K562 (cell line): ENCODE measurements around the gene NPM3. TPM values are rescaled to one million over a fixed set of nuclear protein-coding genes. Genes with fewer than 3 reads are reported as not detected.

Source experiments
- ATAC-seq: fragments of 200-7000 bp; cut with Tn5 transposase; 3 replicates; pipeline ENCODE4 v1.9.1; 2020; ENCODE audit warnings: moderate library complexity
- BruUV-seq: library from RNA; stranded (reverse); fragments of 400-500 nt; replicated peaks from 2 replicates; lab custom pipeline; 2021; lab: Mats Ljungman, UMichigan
- CTCF ChIA-PET: fragments of 300-600 bp; formaldehyde crosslinking; extraction: SDS; loops from one replicate; lab custom pipeline; 2021; ENCODE audit warnings: low intra/inter-chr PET ratio; lab: Yijun Ruan, JAX
- POLR2A ChIA-PET: fragments of 300-600, 350-650 bp; sonication (Branson Sonifier 250); formaldehyde crosslinking; extraction: SDS; loops from one replicate; lab custom pipeline; 2021; ENCODE audit warnings: antibody characterized with exemption, inconsistent platforms; lab: Yijun Ruan, JAX
- DNase-seq, 4 experiments: peaks; one replicate each; pipeline versions ENCODE4 v3.0.0 to v3.0.0-alpha.2; 2011 to 2018; ENCODE audit warnings: low spot score in 3 of 4, mixed read lengths in 3 of 4; ENCODE audit errors: extremely low read depth in 1 of 4
- FAIRE-seq: peaks from 2 replicates; lab custom pipeline; 2011; peaks lifted over from hg19 to GRCh38; lab: Jason Lieb, UNC
- H2AFZ ChIP-seq: 2 replicates; pipeline ENCODE4 v1.6.0; 2011; ENCODE audit warnings: low read depth, low read length, control low read depth, inconsistent platforms
- H3K27ac ChIP-seq: fragments of 200-600 bp; 3 replicates; pipeline ENCODE4 v1.8.0; 2011; ENCODE audit warnings: low read depth, mild to moderate bottlenecking, control low read depth, inconsistent platforms, low read length, moderate library complexity, mixed read lengths; ENCODE audit errors: extremely low read depth
- H3K27me3 ChIP-seq, 2 experiments: fragments of 300-600 bp in 1 of 2; 2 replicates in 1 of 2; 3 replicates in 1 of 2; pipeline versions ENCODE4 v1.6.0 to v1.8.0; 2011; ENCODE audit warnings: inconsistent platforms in 2 of 2, low read length in 2 of 2, mild to moderate bottlenecking in 1 of 2, mixed read lengths in 1 of 2, moderate library complexity in 1 of 2; ENCODE audit not compliant: control insufficient read depth in 2 of 2, insufficient read depth in 2 of 2
- H3K36me3 ChIP-seq: fragments of 300-600 bp; 3 replicates; pipeline ENCODE4 v1.8.0; 2011; ENCODE audit warnings: mild to moderate bottlenecking, low read length, inconsistent platforms; ENCODE audit not compliant: control insufficient read depth, insufficient read depth
- H3K4me1 ChIP-seq, 2 experiments: fragments of 200-600 bp in 1 of 2; replicated peaks in 1 of 2; 2 replicates in 1 of 2; 3 replicates in 1 of 2; pipeline versions ENCODE4 v1.5.1 to v1.8.0; 2011; ENCODE audit warnings: inconsistent platforms in 2 of 2, low read length in 2 of 2, mild to moderate bottlenecking in 1 of 2, mixed read lengths in 1 of 2, moderate library complexity in 1 of 2; ENCODE audit not compliant: control insufficient read depth in 2 of 2, insufficient read depth in 2 of 2
- H3K4me2 ChIP-seq: 2 replicates; pipeline ENCODE4 v1.6.1; 2011; ENCODE audit warnings: low read length, control low read depth, inconsistent platforms, mixed read lengths; ENCODE audit not compliant: insufficient read depth
- H3K4me3 ChIP-seq: fragments of 200-600 bp; sonication (generic), shearing (Covaris generic); 2 replicates; pipeline ENCODE4 v1.5.1; 2016; ENCODE audit warnings: control low read depth, inconsistent platforms
- H3K79me2 ChIP-seq: fragments of 200-600 bp; 3 replicates; pipeline ENCODE4 v1.8.0; 2011; ENCODE audit warnings: low read length, inconsistent platforms; ENCODE audit not compliant: control insufficient read depth, insufficient read depth
- H3K9ac ChIP-seq, 2 experiments: 2 replicates each; pipeline versions ENCODE4 v1.6.0 to v1.6.1; 2011; ENCODE audit warnings: low read depth in 2 of 2, low read length in 2 of 2, control low read depth in 1 of 2, inconsistent platforms in 1 of 2, mild to moderate bottlenecking in 1 of 2, mixed read lengths in 1 of 2; ENCODE audit not compliant: insufficient read depth in 1 of 2
- H3K9me1 ChIP-seq: one replicate; pipeline ENCODE4 v1.6.0; 2011; ENCODE audit warnings: inconsistent platforms, mild to moderate bottlenecking, low read length, moderate library complexity; ENCODE audit not compliant: control insufficient read depth, insufficient read depth
- H3K9me3 ChIP-seq: replicated peaks from 2 replicates; pipeline ENCODE4 v1.5.1; 2011; ENCODE audit warnings: low read depth, low read length, inconsistent platforms; ENCODE audit not compliant: control insufficient read depth, insufficient read depth
- H4K20me1 ChIP-seq: replicated peaks from 2 replicates; pipeline ENCODE4 v1.6.1; 2011; ENCODE audit warnings: low read length, inconsistent platforms, mixed read lengths; ENCODE audit not compliant: control insufficient read depth, insufficient read depth
- BMI1 ChIP-seq: fragments of 150-350 bp; IDR thresholded peaks from 2 replicates; pipeline ENCODE4 v1.6.1; 2014; ENCODE audit warnings: low read length
- ELF1 ChIP-seq: fragments of 200-800 bp; sonication (Bioruptor generic); IDR thresholded peaks from 2 replicates; pipeline ENCODE4 v1.6.1; 2016; ENCODE audit warnings: missing genetic modification characterization, missing compliant biosample characterization
- ILF3 ChIP-seq: fragments of 450-650 bp; IDR thresholded peaks from 2 replicates; pipeline ENCODE4 v1.6.1; 2018; ENCODE audit warnings: antibody characterized with exemption, mild to moderate bottlenecking, moderate library complexity, borderline replicate concordance
- SP1 ChIP-seq: sonication (generic); formaldehyde crosslinking; IDR thresholded peaks from 2 replicates; pipeline ENCODE4 v1.8.1; 2022; ENCODE audit warnings: mild to moderate bottlenecking, missing genetic modification reagents
- ZNF41 ChIP-seq: fragments of 250-450 bp; sonication (Bioruptor Pico); conservative IDR thresholded peaks from 2 replicates; pipeline ENCODE4 v1.4.0; 2020; ENCODE audit warnings: mild to moderate bottlenecking
- WGBS: fragments of 100-300 bp; shearing (Covaris generic); methylation state at CpG from one replicate; pipeline ENCODE4 v1.1.6; 2016; ENCODE audit warnings: low coverage, mixed read lengths; ENCODE audit not compliant: insufficient coverage; ENCODE audit errors: missing lambda C conversion rate; 5-methylcytosine and 5-hydroxymethylcytosine counted together
- in situ Hi-C: fragments of 300-500 bp; cut with MboI; formaldehyde crosslinking; loops from 4 replicates; pipeline ENCODE4 v1.15.0; 2018; ENCODE audit warnings: inconsistent platforms, mixed read lengths
- intact Hi-C: fragments of 100-400 bp; cut with micrococcal nuclease; formaldehyde crosslinking; loops from 2 replicates; pipeline ENCODE4 v1.14.2; 2022
- polyA plus RNA-seq, 8 experiments: library from polyadenylated mRNA; depleted of rRNA in 4 of 8; stranded (reverse) in 5 of 8; unstranded in 3 of 8; fragments of >200 nt; fragmentation: Nextera tagmentation in 2 of 8; fragmentation: Illumina TruSeq in 1 of 8; extraction: Ambion mirVana in 2 of 8; extraction: Trizol in 1 of 8; gene quantifications; 2 replicates each; pipeline versions ENCODE4 v1.2.1 to v1.2.3, GENCODE V29; 2011 to 2014; ENCODE audit warnings: inconsistent platforms in 1 of 8, missing spikeins in 1 of 8
- total RNA-seq, 7 experiments: library from RNA; depleted of rRNA in 6 of 7; stranded (reverse); fragments of >200 nt in 6 of 7; fragmentation: Illumina TruSeq in 2 of 7; extraction: Trizol in 2 of 7; gene quantifications; 2 replicates each; pipeline versions ENCODE4 v1.2.1 to v1.2.3, GENCODE V29; 2011 to 2021; ENCODE audit warnings: low replicate concordance in 1 of 7

The NPM3 gene
- total and polyA plus RNA-seq, 9 of the 15 experiments (the other 6 are each of a cell fraction or from before 2014, with no cell fraction given), result 15.2 to 239 (median 114) TPM

DNA sequence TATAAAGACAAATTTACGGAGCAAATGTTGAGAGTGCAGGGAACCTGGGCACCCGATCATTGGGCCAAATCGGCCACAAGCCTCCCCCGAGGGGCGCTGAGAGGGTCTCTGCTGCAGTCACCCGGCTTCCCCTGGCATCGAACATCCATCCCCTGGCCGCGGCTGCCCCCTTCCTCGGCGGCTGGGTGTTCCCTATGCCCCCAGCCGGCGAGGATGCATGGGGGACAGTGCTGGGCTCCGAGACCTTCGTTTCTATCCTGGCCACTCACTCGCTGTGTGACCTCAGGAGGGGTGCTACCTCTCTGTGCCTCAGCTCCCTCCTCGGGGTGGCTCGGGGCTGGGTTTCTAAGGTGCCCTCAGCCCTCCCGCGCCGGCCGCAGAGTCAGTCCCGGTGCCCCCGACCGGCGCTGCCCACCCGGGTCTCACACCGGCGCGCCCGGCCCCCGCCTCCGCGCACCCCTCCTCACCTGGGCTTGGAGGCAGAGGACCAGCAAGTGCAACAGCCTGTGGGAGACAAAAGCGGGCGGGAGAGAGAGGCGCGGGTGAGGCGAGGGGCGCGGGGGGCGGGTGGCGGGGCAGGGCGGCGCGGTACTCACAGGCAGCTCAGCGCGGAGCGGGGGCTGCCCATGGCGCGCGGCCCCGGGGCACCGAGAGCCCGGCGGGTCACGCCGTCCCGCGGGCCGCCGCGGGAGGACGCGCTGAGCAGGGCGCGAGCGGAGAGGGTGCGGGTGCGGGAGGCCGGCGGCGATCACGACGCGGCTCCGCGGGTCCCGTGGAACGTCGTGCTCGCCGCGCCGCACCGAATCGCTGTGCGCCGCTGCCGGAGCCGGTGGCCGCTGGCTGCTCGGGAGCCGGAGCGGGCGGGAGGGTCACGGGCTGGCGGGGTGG is 7.7 kb downstream of the NPM3 start, which contains the start of gene FGF8:
Gene FGF8 (minus strand): TSS at position 842 of the 888 bp plus-strand sequence. CDS start 214 bp downstream, at position 628.
- Histone ChIP-seq H3K9me1 (no peaks in the 10 kb centered on the region), H3K9me3 (no peaks in the 10 kb centered on the region), H3K4me1 (peaks cover 6 to 40% of the 10 kb centered on the region in 2 experiments), H4K20me1 (peaks cover 5% of the 10 kb centered on the region), H3K4me3 (no peak within 1 kb of the TSS), H2AFZ (no peak within 1 kb of the TSS), H3K27ac (no peak within 1 kb of the TSS), H3K9ac (no peak within 1 kb of the TSS), H3K4me2 (no peak within 1 kb of the TSS), H3K36me3 (peaks cover 8% of the 10 kb centered on the region; the same call in 2 of the 3 replicates), H3K79me2 (no peaks in the 10 kb centered on the region), H3K27me3 (peaks cover 4 to 5% of the 10 kb centered on the region in 2 experiments; a peak in 1 of 5 replicates)
- POLR2A ChIA-PET, result no interaction called here
- intact Hi-C loops, result no loop called here
- in situ Hi-C loops, result no loop called here
- no peak for TF ChIP-seq BMI1
- TF ChIP-seq SP1 (CRISPR knock-in tag), result no peak
- CTCF ChIA-PET, result no interaction called here
- 53% methylated on average over 9 of the region's 98 CpGs for WGBS
- ATAC-seq (no peak), FAIRE-seq (no peak), DNase-seq (no peak)
- BruUV-seq, result no TSS peak

DNA sequence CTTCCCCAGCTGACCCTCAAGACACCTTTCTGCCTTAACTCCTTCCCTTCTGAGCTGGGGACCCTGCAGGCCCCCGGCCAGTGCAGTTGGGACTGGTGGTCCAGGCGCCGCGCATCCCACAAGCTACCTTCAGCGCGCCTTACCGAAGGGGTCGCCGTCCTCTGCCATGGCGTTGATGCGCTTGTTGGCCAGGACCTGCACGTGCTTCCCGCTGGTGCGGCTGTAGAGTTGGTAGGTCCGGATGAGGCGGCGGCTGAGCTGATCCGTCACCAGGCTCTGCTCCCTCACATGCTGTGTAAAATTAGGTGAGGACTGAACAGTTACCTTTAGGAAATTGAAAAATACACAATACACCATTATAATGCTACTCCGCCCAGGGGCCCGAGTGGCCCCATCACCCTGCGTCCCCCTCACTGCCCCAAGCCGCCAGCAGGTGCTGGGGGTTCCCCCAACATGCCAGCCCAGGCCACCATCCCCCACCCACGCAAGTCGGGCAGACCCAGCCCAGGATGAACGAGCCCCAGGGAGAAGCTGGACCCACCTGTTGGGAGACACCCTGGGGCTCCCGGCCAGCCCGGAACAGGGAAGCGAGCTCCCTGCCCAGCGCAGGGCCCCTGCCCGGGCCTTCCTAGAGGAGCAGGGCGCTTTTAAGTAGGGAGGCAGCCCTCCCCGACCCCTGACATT is 8.5 kb downstream of the NPM3 start:
- no peaks in the 10 kb centered on the region for H3K9me3 ChIP-seq
- H3K79me2 ChIP-seq, result no peaks in the 10 kb centered on the region
- no peak overlapping the region for H3K4me3 ChIP-seq
- 82% methylated on average over 18 of the region's 32 CpGs for WGBS
- no peak overlapping the region for H3K4me2 ChIP-seq
- BruUV-seq, result no TSS peak
- H2AFZ ChIP-seq, result no peak overlapping the region
- POLR2A ChIA-PET, result interaction anchor here (0.6 kb wide), 1 partner anchor 168 kb away, joined by 3 read pairs; no protein-coding TSS in a partner anchor
- peaks cover 4 to 5% of the 10 kb centered on the region in 2 experiments; a peak in 1 of 5 replicates for H3K27me3 ChIP-seq
- peaks cover 3% of the 10 kb centered on the region; the same call in 1 of the 3 replicates for H3K36me3 ChIP-seq
- DNase-seq, result no peak
- intact Hi-C loops (no loop called here), in situ Hi-C loops (no loop called here)
- peaks cover 6 to 38% of the 10 kb centered on the region in 2 experiments for H3K4me1 ChIP-seq
- no peak overlapping the region for H3K27ac ChIP-seq
- H4K20me1 ChIP-seq, result peaks cover 4% of the 10 kb centered on the region
- no peak for TF ChIP-seq ILF3
- TF ChIP-seq ZNF41 (CRISPR knock-in tag), result no peak
- TF ChIP-seq ELF1 (tag), result no peak
- no peak for FAIRE-seq
- no peak overlapping the region for H3K9ac ChIP-seq
- no peak for ATAC-seq
- CTCF ChIA-PET, result no interaction called here
- H3K9me1 ChIP-seq, result no peaks in the 10 kb centered on the region
